Sigmoid colon (tissue), 4 donors: Measurements from ENCODE around the gene ARL5C.

Experiments
- CTCF ChIP-seq, 4 experiments: fragments of 450-650 bp in 3 of 4; fragments of 200-600 bp in 1 of 4; IDR thresholded peaks; one replicate each; pipeline ENCODE4 v1.5.1; 2016 to 2019; ENCODE audit warnings: antibody characterized with exemption in 4 of 4, mild to moderate bottlenecking in 3 of 4, moderate library complexity in 2 of 4
- POLR2AphosphoS5 ChIP-seq, 4 donors: sonication (generic); formaldehyde crosslinking; IDR thresholded peaks; one replicate each; pipeline ENCODE4 v1.6.1; 2017; ENCODE audit warnings: antibody characterized with exemption in 4 of 4

- TF ChIP-seq POLR2AphosphoS5 (IDR thresholded peaks at IDR 0.05), result no peak
- TF ChIP-seq CTCF (IDR thresholded peaks at IDR 0.05), result no peak
Measured at GRCh38 chr17:39170109-39170508, 4.1 kb upstream of the ARL5C start.
